ENCODE data around the gene ASB6. TPM values are rescaled to one million over a fixed set of nuclear protein-coding genes. Genes with fewer than 3 reads are reported as not detected.
A peak's percentile ranks its signal among the peaks of the same experiment; 100 is the strongest.
"Not testable (repeated sequence)": the region's sequence is repeated elsewhere in the genome, so short reads cannot be mapped to it uniquely, and the experiment has no call there.

ASB6 gene
- total RNA-seq, 1 experiment from 2014 or later: 37.2 TPM

DNA sequence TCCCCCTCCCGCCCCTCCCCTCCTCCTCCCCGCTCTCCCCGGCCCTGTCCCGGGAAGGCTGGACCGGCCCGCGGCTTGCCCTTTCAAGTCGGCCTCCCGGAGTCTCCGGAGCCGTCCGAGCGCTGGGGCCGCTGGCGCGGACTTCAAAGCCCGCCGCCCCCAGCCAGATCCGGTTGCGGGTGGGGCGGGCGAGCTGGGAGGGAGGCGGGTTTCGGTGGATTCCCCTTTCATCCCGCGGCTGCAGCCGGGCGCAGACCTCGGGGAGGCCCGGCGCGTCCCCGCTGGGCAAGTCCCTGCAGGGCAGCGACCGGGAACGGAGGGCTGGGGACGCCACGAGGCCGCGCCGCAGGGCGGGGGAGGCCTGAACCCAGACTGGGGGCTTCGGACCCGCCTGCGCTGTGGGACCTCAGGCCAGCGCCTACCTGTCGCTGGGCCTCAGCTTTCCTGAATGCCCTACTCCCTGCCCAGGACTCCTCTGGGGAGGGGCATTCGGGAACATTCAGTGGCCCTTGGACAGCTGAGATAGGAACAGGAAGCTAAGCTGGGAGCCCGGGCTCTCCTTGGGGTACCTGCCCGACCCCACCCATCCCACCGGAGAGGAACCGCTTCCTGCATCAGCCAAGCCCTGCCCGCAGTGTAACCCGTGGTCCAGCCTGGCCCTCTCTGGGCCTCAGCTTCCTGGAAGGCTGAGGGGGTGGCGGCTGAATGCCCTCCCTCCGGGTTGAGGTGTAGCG lies 44.4 kb downstream of the ASB6 start:
- in situ Hi-C loops (cut with HindIII; ENCODE audit: low sequenced_read_pairs): no loop called here
- no peak for DNase-seq (ENCODE audit: low spot score)

DNA sequence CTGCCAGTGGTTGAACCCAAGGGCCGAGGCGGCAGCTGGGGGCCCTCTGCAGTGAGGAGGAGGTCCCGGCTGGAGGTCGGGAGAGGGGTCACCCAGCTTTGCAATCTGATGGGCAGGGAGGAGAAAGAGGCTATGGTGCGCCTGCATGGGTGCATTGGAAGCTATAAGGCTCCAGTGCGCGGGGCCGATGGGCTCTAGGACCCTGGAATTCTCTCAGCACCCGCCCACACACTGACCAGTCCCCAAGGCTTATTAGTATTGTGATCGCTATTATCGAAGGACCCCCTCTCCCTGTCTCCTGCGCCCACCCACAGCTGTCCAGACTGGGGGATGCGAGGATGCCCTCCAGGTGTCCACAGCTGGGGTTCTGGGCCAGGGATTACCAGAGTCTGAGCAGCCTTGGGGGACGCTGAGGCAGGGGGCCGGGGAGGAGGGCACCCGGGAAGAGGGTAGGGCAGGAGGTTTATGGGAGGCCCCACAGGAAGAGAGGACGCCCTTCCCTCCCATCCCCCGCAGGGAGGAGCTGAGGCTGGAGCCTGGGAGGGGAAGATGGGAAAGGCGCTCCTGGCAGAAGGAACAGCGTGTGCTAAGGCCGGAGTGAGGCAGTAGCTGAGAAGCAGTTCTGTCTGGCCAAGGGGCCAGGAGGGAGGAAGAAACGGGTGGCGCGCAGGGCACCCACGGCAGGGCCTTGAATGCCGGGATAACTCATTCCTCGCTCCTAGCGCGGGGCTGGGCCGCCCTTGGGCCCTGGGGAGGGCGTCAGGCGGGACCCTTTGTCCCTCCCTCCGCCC lies 45.2 kb downstream of the ASB6 start:
- in situ Hi-C loops (cut with HindIII; ENCODE audit: low sequenced_read_pairs): no loop called here

DNA sequence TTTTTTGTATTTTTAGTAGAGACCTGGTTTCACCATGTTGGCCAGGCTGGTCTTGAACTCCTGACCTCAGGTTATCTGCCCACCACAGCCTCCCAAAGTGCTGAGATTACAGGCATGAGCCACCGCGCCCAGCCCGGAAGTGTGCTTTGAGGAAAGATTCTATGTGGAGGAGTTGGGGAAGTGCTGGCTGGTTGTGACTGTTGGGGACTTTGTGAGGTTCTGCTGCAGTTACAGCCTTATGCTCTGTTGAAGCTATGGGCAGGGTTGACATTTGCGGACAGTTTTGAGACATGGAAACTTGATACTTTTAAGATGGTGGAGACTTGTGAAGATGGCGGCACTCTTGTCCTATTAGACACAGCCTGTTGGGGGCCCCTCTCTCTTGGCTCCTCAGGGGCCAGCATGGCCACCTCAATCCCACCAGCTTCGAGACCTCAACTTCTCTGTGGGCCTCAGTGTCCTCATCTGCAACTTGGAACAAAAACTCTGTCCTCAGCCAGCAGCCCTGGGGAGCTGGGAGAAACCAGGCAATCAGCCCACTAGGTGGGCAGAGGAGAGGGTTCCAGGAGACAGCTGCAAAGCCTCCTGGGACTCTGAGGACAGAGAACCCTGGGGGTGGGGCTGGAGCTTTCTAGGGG lies 45.9 kb downstream of the ASB6 start:
- DNase-seq (ENCODE audit: low spot score): no peak
- in situ Hi-C loops (cut with HindIII; ENCODE audit: low sequenced_read_pairs): no loop called here

More for the DNA sequence above, 45.2 kb downstream of the ASB6 start:
- DNase-seq (ENCODE audit: low spot score): peak; percentile 74

DNA sequence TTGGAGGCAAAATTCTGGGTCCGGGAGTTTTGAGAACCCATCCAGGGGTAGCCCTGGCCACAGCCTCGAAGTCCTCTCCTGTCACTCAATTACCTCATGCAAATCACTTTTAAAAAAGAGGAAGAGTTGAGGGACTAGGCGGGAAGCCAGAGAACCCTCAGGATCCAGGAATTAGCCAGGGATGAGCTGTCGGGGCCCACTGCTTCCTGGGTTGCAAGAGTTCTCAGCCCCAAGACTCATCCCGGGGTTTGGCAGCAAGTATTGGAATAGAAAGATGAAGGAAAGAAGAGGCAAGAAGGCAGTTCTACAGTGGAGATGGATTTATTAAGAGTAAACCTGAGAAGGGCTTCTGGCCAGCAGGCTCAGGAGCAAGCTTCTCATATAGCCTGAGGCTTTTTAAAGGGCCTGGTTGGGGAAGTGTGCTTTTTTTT lies 46.6 kb downstream of the ASB6 start:
- no peak for DNase-seq (ENCODE audit: low spot score)
- in situ Hi-C loops (cut with HindIII; ENCODE audit: low sequenced_read_pairs): no loop called here

- in situ Hi-C loops (cut with HindIII; ENCODE audit: low sequenced_read_pairs): no loop called here
- DNase-seq (ENCODE audit: low spot score): no peak
These were observed 47.3 kb downstream of the ASB6 start for GRCh38 chr9:129594632-129595031.

DNA sequence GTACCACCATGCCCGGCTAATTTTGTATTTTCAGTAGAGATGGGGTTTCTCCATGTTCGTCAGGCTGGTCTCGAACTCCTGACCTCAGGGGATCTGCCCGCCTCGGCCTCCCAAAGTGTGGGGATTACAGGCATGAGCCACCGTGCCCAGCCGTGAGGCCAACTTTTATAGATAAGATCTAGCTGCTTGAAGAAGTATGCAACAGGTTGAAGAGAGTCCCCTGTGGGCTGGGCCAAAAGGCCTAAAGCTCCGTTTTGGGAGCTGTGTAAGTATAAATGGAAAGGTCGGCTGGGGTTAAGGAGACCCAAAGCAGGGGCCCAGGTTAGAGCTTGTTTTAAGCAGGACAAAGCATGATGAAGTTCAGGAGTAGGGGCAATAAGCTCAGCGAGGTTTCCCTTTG lies 49.2 kb downstream of the ASB6 start:
- DNase-seq (ENCODE audit: low spot score); in situ Hi-C loops (cut with HindIII; ENCODE audit: low sequenced_read_pairs): not testable (repeated sequence)

- no peak for DNase-seq (ENCODE audit: low spot score)
- in situ Hi-C loops (cut with HindIII; ENCODE audit: low sequenced_read_pairs): no loop called here
These were observed 50.0 kb downstream of the ASB6 start for GRCh38 chr9:129591916-129592315.

GRCh38 chr9:129590466-129590865 lies 51.5 kb downstream of the ASB6 start:
- in situ Hi-C loops (cut with HindIII; ENCODE audit: low sequenced_read_pairs): no loop called here
- no peak for DNase-seq (ENCODE audit: low spot score)

GRCh38 chr9:129587487-129588262 lies 54.3 kb downstream of the ASB6 start:
- no peak for DNase-seq (ENCODE audit: low spot score)
- in situ Hi-C loops (cut with HindIII; ENCODE audit: low sequenced_read_pairs): no loop called here

- no peak for DNase-seq (ENCODE audit: low spot score)
- in situ Hi-C loops (cut with HindIII; ENCODE audit: low sequenced_read_pairs): no loop called here
These were observed 55.3 kb downstream of the ASB6 start for GRCh38 chr9:129586685-129587084.

DNA sequence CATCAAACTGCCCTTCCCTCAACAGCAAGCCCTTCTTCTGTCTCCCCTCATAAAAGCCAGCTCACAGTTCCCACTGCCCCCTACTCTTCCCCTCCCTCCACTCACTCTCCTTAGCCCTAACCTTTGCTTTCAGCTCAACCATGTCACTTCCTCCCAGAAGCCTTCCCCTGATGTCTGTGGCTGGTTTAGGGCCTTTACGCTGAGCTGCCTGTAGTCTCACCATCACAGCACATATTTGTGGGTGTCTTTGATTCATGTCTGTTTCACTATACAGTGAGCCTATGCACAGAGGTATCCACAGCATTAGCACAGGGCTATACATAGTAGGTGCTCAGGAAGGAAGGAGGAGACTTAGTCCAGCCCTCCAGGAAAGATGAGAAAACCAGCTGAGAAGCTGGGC lies 55.7 kb downstream of the ASB6 start:
- in situ Hi-C loops (cut with HindIII; ENCODE audit: low sequenced_read_pairs): no loop called here
- DNase-seq (ENCODE audit: low spot score): no peak

- DNase-seq (ENCODE audit: low spot score): no peak
- in situ Hi-C loops (cut with HindIII; ENCODE audit: low sequenced_read_pairs): no loop called here
These were observed 56.6 kb downstream of the ASB6 start for GRCh38 chr9:129585352-129585751.

Other genes with a start within 250 kb of the ASB6 start
- not detected in 2 replicates for gene C9orf50, start 21.1 kb downstream of the ASB6 start, total RNA-seq (2014; rRNA removed; shearing (Covaris generic))
- 107 and 123 TPM in 2 replicates for gene NTMT1, start 16.0 kb downstream of the ASB6 start, total RNA-seq (2014; rRNA removed; shearing (Covaris generic))
- gene PRRX2, start 23.5 kb upstream of the ASB6 start, total RNA-seq (2014; rRNA removed; shearing (Covaris generic)): not detected in 2 replicates
- 2.5 and 4.8 TPM in 2 replicates for gene PTGES, start 110.9 kb upstream of the ASB6 start, total RNA-seq (2014; rRNA removed; shearing (Covaris generic))
- 16.5 and 16.7 TPM in 2 replicates for gene TOR1B, start 161.0 kb upstream of the ASB6 start, total RNA-seq (2014; rRNA removed; shearing (Covaris generic))
- gene TOR1A, start 182.0 kb upstream of the ASB6 start, total RNA-seq (2014; rRNA removed; shearing (Covaris generic)): 30.8 and 43.1 TPM in 2 replicates
- gene C9orf78, start 193.1 kb upstream of the ASB6 start, total RNA-seq (2014; rRNA removed; shearing (Covaris generic)): 23.4 and 49.4 TPM in 2 replicates
- gene USP20, start 193.3 kb upstream of the ASB6 start, total RNA-seq (2014; rRNA removed; shearing (Covaris generic)): 27.7 and 34.3 TPM in 2 replicates

Measured in G401 (cell line).